OCI-LY1 (cell line): ENCODE data around the gene MUC3A.

Source experiments
- CTCF ChIP-seq: fragments of 200-600 bp; sonication (generic), shearing (Covaris generic); IDR thresholded peaks from 2 replicates; pipeline ENCODE4 v1.5.1; 2017; ENCODE audit warnings: mild to moderate bottlenecking, antibody characterized with exemption, low read length, moderate library complexity, mixed read lengths
- EZH2 ChIP-seq: fragments of 200-600 bp; sonication (generic), shearing (Covaris generic); IDR thresholded peaks from 2 replicates; pipeline ENCODE4 v1.8.0; 2017; ENCODE audit warnings: borderline replicate concordance, mixed run types, mild to moderate bottlenecking, antibody characterized with exemption, low read length, moderate library complexity, mixed read lengths

GRCh38 chr7:100952641-100953040, 3.3 kb downstream of the MUC3A start:
- TF ChIP-seq EZH2 (no peak), CTCF (no peak)
